Chondrocyte (in vitro differentiated cells): ENCODE data around the gene PFKFB3. TPM values are rescaled to one million over a fixed set of nuclear protein-coding genes. Genes with fewer than 3 reads are reported as not detected.

Experiments used
- DNase-seq: peaks from one replicate; pipeline ENCODE4 v3.0.0; 2021; ENCODE audit warnings: mixed read lengths, low spot score
- H3K27ac Mint-ChIP-seq: one replicate; pipeline ENCODE4 v1.8.0; 2021; ENCODE audit warnings: mild to moderate bottlenecking, moderate library complexity, mixed read lengths; ENCODE audit not compliant: unreplicated experiment
- H3K27me3 Mint-ChIP-seq: 2 replicates; pipeline ENCODE4 v1.8.0; 2021; ENCODE audit warnings: low read depth, mixed read lengths
- H3K36me3 Mint-ChIP-seq: 2 replicates; pipeline ENCODE4 v1.8.0; 2021; ENCODE audit warnings: low read depth, mixed read lengths
- H3K4me1 Mint-ChIP-seq: 2 replicates; pipeline ENCODE4 v1.8.0; 2021; ENCODE audit warnings: low read depth, mild to moderate bottlenecking, mixed read lengths
- H3K4me3 Mint-ChIP-seq: one replicate; pipeline ENCODE4 v1.8.0; 2021; ENCODE audit warnings: mild to moderate bottlenecking, moderate library complexity, mixed read lengths; ENCODE audit not compliant: unreplicated experiment
- H3K9me3 Mint-ChIP-seq: 2 replicates; pipeline ENCODE4 v1.8.0; 2021; ENCODE audit warnings: low read depth, mixed read lengths
- total RNA-seq: library from RNA; stranded (reverse); gene quantifications from 3 replicates; pipeline ENCODE4 v1.2.1, GENCODE V29; 2021
- TF ChIP-seq, protein P1 (sequence below): fragments of 200-600 bp; sonication (generic); IDR thresholded peaks from 2 replicates; pipeline ENCODE4 v1.5.0; 2021; ENCODE audit warnings: antibody characterized with exemption, mild to moderate bottlenecking, moderate library complexity

PFKFB3 gene
- total RNA-seq, 1 donor from 2014 or later, result 46.5 TPM

DNA sequence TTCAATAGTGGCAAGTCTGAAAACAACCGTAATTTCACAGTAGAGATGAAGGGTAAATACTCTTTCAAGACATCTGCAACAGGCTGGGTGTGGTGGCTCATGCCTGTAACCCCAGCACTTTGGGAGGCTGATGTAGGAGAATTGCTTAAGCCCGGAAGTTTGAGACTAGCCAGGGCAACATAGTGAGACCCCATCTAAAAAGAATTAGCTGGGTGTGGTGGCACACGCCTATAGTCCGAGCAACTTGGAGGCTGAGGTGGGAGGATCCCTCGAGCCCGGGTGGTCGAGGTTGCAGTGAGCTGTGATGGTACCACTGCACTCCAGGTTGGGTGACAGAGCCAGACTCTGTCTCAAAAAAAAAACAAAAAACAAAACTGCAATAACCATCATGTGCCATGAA, 71.8 kb downstream of the PFKFB3 start:
- Mint-ChIP-seq H3K4me3 (no peak overlapping the region), H3K4me1 (peaks cover 22% of the 10 kb centered on the region), H3K9me3 (peaks cover 3% of the 10 kb centered on the region), H3K27me3 (no peaks in the 10 kb centered on the region), H3K36me3 (no peaks in the 10 kb centered on the region), H3K27ac (peak overlapping the region; percentile 98)
- DNase-seq, result no peak
- TF ChIP-seq, protein P1, sequence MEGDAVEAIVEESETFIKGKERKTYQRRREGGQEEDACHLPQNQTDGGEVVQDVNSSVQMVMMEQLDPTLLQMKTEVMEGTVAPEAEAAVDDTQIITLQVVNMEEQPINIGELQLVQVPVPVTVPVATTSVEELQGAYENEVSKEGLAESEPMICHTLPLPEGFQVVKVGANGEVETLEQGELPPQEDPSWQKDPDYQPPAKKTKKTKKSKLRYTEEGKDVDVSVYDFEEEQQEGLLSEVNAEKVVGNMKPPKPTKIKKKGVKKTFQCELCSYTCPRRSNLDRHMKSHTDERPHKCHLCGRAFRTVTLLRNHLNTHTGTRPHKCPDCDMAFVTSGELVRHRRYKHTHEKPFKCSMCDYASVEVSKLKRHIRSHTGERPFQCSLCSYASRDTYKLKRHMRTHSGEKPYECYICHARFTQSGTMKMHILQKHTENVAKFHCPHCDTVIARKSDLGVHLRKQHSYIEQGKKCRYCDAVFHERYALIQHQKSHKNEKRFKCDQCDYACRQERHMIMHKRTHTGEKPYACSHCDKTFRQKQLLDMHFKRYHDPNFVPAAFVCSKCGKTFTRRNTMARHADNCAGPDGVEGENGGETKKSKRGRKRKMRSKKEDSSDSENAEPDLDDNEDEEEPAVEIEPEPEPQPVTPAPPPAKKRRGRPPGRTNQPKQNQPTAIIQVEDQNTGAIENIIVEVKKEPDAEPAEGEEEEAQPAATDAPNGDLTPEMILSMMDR, result no peak

DNA sequence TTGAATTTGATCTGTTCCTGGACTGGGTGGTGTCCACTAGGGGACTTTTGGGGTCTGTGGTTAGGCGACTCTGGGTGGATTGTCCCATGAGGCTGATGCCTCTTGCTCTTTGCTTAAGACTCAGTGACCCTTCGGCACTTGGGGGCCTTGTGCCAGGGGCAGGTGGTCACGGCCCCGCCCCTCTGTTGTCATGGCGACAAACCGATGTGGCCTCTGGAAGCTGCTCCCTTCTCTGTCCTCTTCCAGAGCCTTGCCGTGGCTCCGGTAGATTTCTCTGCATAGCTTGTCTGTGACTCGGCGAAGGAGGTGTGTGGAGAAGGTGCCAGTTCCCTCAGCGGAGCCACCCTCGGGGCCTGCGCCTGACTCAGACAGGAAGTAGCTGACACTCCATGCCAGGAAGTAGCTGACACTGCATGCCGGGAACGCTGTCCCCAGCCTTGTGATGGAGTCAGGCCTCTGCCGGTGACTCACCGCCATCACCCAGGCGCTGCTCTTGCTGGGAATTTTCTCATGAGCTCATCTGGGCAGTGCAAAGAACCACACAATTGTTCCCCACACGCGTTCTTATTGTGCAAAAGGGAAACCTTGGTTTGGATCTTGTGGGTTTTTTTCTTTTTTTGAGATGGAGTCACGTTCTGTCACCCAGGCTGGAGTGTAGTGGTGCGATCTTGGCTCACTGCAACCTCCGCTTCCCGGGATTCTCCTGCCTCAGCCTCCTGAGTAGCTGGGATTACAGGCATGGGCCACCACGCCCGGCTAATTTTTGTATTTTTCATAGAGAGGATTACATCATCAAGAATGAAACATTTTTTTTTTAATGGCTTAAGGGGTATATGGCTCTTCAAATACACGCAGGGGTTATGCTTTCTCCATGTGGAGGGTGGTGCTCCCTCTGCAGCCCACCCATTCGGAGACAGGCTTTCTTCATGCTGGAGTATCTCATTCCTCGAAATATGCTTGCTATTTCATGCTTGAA, 72.6 kb downstream of the PFKFB3 start:
- DNase-seq, result peak; percentile 98
- Mint-ChIP-seq H3K36me3 (no peaks in the 10 kb centered on the region), H3K4me1 (peaks cover 30% of the 10 kb centered on the region), H3K27me3 (no peaks in the 10 kb centered on the region), H3K9me3 (peaks cover 3% of the 10 kb centered on the region), H3K4me3 (peak overlapping the region; percentile 72), H3K27ac (peak overlapping the region; percentile 98)
- TF ChIP-seq, protein P1, result peak; percentile 43

DNA sequence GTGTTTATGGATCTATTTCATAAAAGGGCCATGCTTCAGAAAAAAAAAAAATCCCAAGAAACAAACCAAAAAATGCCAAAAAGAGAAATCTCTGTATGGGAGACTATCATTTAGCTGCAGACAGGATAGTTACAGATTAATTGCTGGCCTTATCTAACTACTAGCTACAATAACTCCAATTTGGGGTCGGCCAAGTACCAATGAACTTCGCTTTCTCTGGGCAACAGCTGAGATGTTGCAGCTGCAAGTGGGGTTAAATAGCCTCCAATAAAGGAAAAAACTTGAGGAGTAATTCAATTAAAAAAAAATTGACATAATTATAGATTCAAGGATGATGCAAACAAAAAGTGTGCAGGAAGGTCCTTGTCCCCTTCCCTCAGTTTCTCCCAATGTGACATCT, 73.6 kb downstream of the PFKFB3 start:
- Mint-ChIP-seq H3K27ac (peak overlapping the region; percentile 98), H3K27me3 (no peaks in the 10 kb centered on the region), H3K9me3 (peaks cover 3% of the 10 kb centered on the region), H3K4me1 (peaks cover 32% of the 10 kb centered on the region), H3K4me3 (no peak overlapping the region), H3K36me3 (no peaks in the 10 kb centered on the region)
- TF ChIP-seq, protein P1, result no peak
- DNase-seq, result no peak

DNA sequence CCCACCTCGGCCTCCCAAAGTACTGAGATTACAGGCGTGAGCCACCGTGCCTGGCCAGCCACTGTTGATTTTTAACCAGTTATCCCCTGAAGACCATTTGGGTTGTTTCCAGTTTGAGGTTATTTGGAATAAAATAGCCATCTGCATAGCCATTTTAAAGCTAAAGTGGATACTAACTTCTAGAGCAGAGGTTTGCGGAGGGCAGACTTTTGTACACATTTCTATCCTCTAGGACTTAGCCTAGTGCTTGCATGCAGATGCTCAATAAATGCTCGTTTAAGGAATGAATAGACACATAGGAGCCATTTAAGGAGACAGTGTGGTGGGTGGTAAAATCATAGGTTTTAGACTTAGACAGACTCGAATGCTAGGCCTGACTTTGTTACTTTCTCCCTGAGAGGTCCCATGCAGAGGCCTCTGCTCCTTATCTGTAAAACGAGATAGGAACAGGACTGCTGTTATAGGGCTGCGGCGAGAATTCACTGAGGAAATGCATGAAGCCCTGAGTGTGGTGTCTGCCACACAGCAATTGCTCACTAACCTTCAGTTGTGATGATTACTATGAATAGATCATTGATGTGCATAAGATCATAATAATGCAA, 75.9 kb downstream of the PFKFB3 start:
- Mint-ChIP-seq H3K27me3 (no peaks in the 10 kb centered on the region), H3K4me3 (no peak overlapping the region), H3K9me3 (peaks cover 3% of the 10 kb centered on the region), H3K27ac (peak overlapping the region; percentile 65), H3K36me3 (no peaks in the 10 kb centered on the region), H3K4me1 (peaks cover 32% of the 10 kb centered on the region)
- TF ChIP-seq, protein P1, result no peak
- no peak for DNase-seq

DNA sequence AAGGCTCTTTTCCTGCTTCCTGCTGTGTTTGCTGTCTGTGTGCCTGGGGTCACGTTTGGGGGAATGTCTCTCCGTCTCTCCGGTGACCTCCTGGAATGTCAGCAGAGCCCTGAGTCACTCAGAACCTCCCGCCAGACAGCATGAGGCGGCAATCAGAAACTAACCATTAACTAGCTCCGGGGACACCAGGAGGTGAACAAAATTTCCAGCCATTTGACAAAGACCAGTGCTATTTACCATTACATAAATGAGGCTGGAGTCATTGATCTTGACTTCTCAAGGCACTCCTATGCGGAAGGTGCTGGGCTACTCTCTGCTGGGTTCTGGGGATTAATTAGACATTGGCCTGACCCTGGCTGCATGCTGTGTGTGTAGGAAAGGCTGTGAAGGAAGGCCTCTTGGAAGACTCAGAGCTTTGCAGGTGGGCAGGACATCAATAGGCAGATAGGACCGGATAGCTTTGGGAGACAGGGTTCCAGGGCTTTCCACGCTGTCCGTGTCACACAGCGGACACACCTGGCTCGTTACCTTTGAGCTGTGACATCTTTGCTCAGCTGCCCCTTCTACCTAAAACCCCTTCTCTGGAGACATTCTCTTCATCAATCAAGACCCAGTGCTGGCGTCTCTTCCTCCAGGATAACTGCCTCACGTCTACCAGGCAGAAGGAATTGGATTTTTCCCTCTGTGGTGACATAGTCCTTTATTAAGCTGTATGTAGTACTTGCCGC, 77.0 kb downstream of the PFKFB3 start:
- peaks cover 32% of the 10 kb centered on the region for H3K4me1 Mint-ChIP-seq
- H3K27ac Mint-ChIP-seq, result peak overlapping the region; percentile 90
- TF ChIP-seq, protein P1, result no peak
- H3K9me3 Mint-ChIP-seq, result peaks cover 3% of the 10 kb centered on the region
- no peaks in the 10 kb centered on the region for H3K27me3 Mint-ChIP-seq
- DNase-seq, result no peak
- no peaks in the 10 kb centered on the region for H3K36me3 Mint-ChIP-seq
- H3K4me3 Mint-ChIP-seq, result peak overlapping the region; percentile 25
